HepG2 (cell line): ENCODE results near the gene TGDS. TPM values are rescaled to one million over a fixed set of nuclear protein-coding genes. Genes with fewer than 3 reads are reported as not detected.

Source experiments
- ATAC-seq: fragments of 200-7000 bp; cut with Tn5 transposase; 3 replicates; pipeline ENCODE4 v1.9.1; 2020; ENCODE audit warnings: mild to moderate bottlenecking, moderate library complexity
- BruUV-seq: library from RNA; stranded (reverse); fragments of 400-500 nt; replicated peaks from 2 replicates; lab custom pipeline; 2021; lab: Mats Ljungman, UMichigan
- CTCF ChIA-PET: fragments of 300-600 bp; formaldehyde crosslinking; extraction: SDS; loops from one replicate; lab custom pipeline; 2021; ENCODE audit warnings: low total read pairs, inconsistent platforms, low intra/inter-chr PET ratio; lab: Yijun Ruan, JAX
- POLR2A ChIA-PET: fragments of 350-600 bp; sonication (Branson Sonifier 250); formaldehyde crosslinking; loops from one replicate; lab custom pipeline; 2020; ENCODE audit warnings: antibody characterized with exemption, inconsistent platforms; lab: Yijun Ruan, JAX
- DNase-seq: peaks from one replicate; pipeline ENCODE4 v3.0.0-alpha.2; 2015; ENCODE audit warnings: low spot score
- FAIRE-seq: peaks from 3 replicates; lab custom pipeline; 2011; peaks lifted over from hg19 to GRCh38; lab: Jason Lieb, UNC
- H2AFZ ChIP-seq: one replicate; pipeline ENCODE4 v1.6.1; 2011; ENCODE audit warnings: low read length, inconsistent platforms
- H3K27ac ChIP-seq: fragments of 300-600 bp; 3 replicates; pipeline ENCODE4 v1.8.0; 2011; ENCODE audit warnings: mixed run types, mild to moderate bottlenecking, mixed read lengths, low read length, inconsistent platforms; ENCODE audit not compliant: insufficient read depth; ENCODE audit errors: extremely low read length
- H3K27me3 ChIP-seq, 2 experiments: fragments of 200-600 bp in 1 of 2; 2 replicates in 1 of 2; 3 replicates in 1 of 2; pipeline versions ENCODE4 v1.6.0 to v1.8.0; 2011; ENCODE audit warnings: low read length in 2 of 2, mild to moderate bottlenecking in 2 of 2, moderate library complexity in 2 of 2, inconsistent platforms in 1 of 2; ENCODE audit not compliant: insufficient read depth in 2 of 2, control insufficient read depth in 1 of 2
- H3K36me3 ChIP-seq, 2 experiments: fragments of 200-600 bp in 1 of 2; replicated peaks in 1 of 2; 2 replicates in 1 of 2; 3 replicates in 1 of 2; pipeline versions ENCODE4 v1.5.1 to v1.8.0; 2011; ENCODE audit warnings: low read length in 2 of 2, inconsistent platforms in 1 of 2; ENCODE audit not compliant: insufficient read depth in 2 of 2, control insufficient read depth in 1 of 2
- H3K4me1 ChIP-seq: 2 replicates; pipeline ENCODE4 v1.5.1; 2012; ENCODE audit warnings: low read length, inconsistent platforms; ENCODE audit not compliant: insufficient read depth
- H3K4me2 ChIP-seq: 2 replicates; pipeline ENCODE4 v1.6.0; 2011; ENCODE audit warnings: low read depth, low read length, inconsistent platforms
- H3K4me3 ChIP-seq, 3 experiments: fragments of 200-600 bp in 1 of 3; sonication (generic), shearing (Covaris generic) in 1 of 3; replicated peaks in 1 of 3; 2 replicates each; pipeline ENCODE4 v1.5.1; 2011 to 2016; ENCODE audit warnings: low read length in 3 of 3, inconsistent platforms in 2 of 3, low read depth in 2 of 3, mild to moderate bottlenecking in 2 of 3, control low read depth in 1 of 3, mixed read lengths in 1 of 3; ENCODE audit not compliant: insufficient read depth in 1 of 3
- H3K79me2 ChIP-seq: one replicate; pipeline ENCODE4 v1.6.1; 2011; ENCODE audit warnings: low read length, inconsistent platforms; ENCODE audit not compliant: insufficient read depth
- H3K9ac ChIP-seq: 2 replicates; pipeline ENCODE4 v1.6.0; 2011; ENCODE audit warnings: mild to moderate bottlenecking, low read depth, low read length, inconsistent platforms; ENCODE audit not compliant: insufficient read depth
- H3K9me3 ChIP-seq: 2 replicates; pipeline ENCODE4 v1.5.1; 2012; ENCODE audit warnings: mild to moderate bottlenecking, low read length
- H4K20me1 ChIP-seq: 2 replicates; pipeline ENCODE4 v1.6.0; 2011; ENCODE audit warnings: inconsistent platforms, mild to moderate bottlenecking, low read length, moderate library complexity; ENCODE audit not compliant: insufficient read depth
- CSRNP2 ChIP-seq: sonication (generic); formaldehyde crosslinking; conservative IDR thresholded peaks from 2 replicates; pipeline ENCODE4 v1.8.0; 2022; ENCODE audit warnings: low read depth, missing genetic modification reagents
- FOXA1 ChIP-seq, 2 experiments: fragments of 450-650 bp in 1 of 2; sonication (generic) in 1 of 2; formaldehyde crosslinking in 1 of 2; IDR thresholded peaks; 2 replicates each; pipeline versions ENCODE4 v1.4.0 to v1.6.1; 2016 to 2020; ENCODE audit warnings: missing genetic modification reagents in 1 of 2
- FOXK1 ChIP-seq: sonication (generic); formaldehyde crosslinking; IDR thresholded peaks from 2 replicates; pipeline ENCODE4 v1.4.0; 2020; ENCODE audit warnings: low read depth, missing genetic modification reagents, borderline replicate concordance
- GMEB2 ChIP-seq: IDR thresholded peaks from 2 replicates; pipeline ENCODE4 v1.6.1; 2016; ENCODE audit warnings: missing biosample characterization, missing genetic modification reagents, low read depth
- HNF1B ChIP-seq: sonication (generic); formaldehyde crosslinking; IDR thresholded peaks from 2 replicates; pipeline ENCODE4 v1.5.1; 2020; ENCODE audit warnings: mild to moderate bottlenecking, moderate library complexity, missing genetic modification reagents
- RFX5 ChIP-seq: IDR thresholded peaks from 2 replicates; pipeline ENCODE4 v1.6.1; 2011; ENCODE audit warnings: low read depth, low read length, improper control_type of control experiment
- SNAPC2 ChIP-seq: sonication (generic); formaldehyde crosslinking; IDR thresholded peaks from 2 replicates; pipeline ENCODE4 v1.8.1; 2022; ENCODE audit warnings: mild to moderate bottlenecking, missing genetic modification reagents
- ZNF446 ChIP-seq: sonication (generic); formaldehyde crosslinking; IDR thresholded peaks from 2 replicates; pipeline ENCODE4 v1.5.0; 2020; ENCODE audit warnings: mild to moderate bottlenecking, missing genetic modification reagents
- ZNF563 ChIP-seq: sonication (generic); formaldehyde crosslinking; IDR thresholded peaks from 2 replicates; pipeline ENCODE4 v1.8.0; 2022; ENCODE audit warnings: mild to moderate bottlenecking, moderate library complexity, missing genetic modification reagents
- ZNF646 ChIP-seq: sonication (generic); formaldehyde crosslinking; IDR thresholded peaks from 2 replicates; pipeline ENCODE4 v1.9.0; 2021; ENCODE audit warnings: mild to moderate bottlenecking, missing genetic modification reagents
- ZNF790 ChIP-seq: sonication (generic); formaldehyde crosslinking; IDR thresholded peaks from 2 replicates; pipeline ENCODE4 v1.8.0; 2022; ENCODE audit warnings: missing genetic modification reagents, mild to moderate bottlenecking, borderline replicate concordance
- ZSCAN30 ChIP-seq: sonication (generic); formaldehyde crosslinking; IDR thresholded peaks from 2 replicates; pipeline ENCODE4 v1.5.0; 2020; ENCODE audit warnings: mild to moderate bottlenecking, missing genetic modification reagents
- WGBS: methylation state at CpG from one replicate; pipeline ENCODE4 v1.1.6; 2017; ENCODE audit warnings: low lambda C conversion rate; 5-methylcytosine and 5-hydroxymethylcytosine counted together
- in situ Hi-C: cut with HindIII; loops from 2 replicates; pipeline ENCODE4 v1.10.0; 2017; ENCODE audit warnings: low pct_unique_long_range_greater_than_20kb; ENCODE audit not compliant: extremely low pct_ligation_motif_present
- intact Hi-C: fragments of 100-400 bp; cut with micrococcal nuclease; formaldehyde crosslinking; loops from one replicate; pipeline ENCODE4 v1.10.0; 2022; ENCODE audit not compliant: unreplicated experiment
- polyA plus RNA-seq, 8 experiments: library from polyadenylated mRNA; depleted of rRNA in 3 of 8; stranded (reverse) in 7 of 8; unstranded in 1 of 8; fragments of >200 nt; fragmentation: Illumina TruSeq in 4 of 8; extraction: Trizol in 4 of 8; gene quantifications; 2 replicates each; pipeline versions ENCODE4 v1.2.1 to v1.2.3, GENCODE V29; 2011 to 2016; ENCODE audit warnings: low read depth in 4 of 8, missing spikeins in 1 of 8, mixed read lengths in 1 of 8; ENCODE audit not compliant: insufficient read depth in 1 of 8
- total RNA-seq, 5 experiments: library from RNA; depleted of rRNA; stranded (reverse); fragments of >200 nt; fragmentation: Illumina TruSeq; extraction: Trizol; gene quantifications; 2 replicates each; pipeline ENCODE4 v1.2.3, GENCODE V29; 2016; ENCODE audit warnings: low read depth in 1 of 5

The TGDS gene
- total and polyA plus RNA-seq, 2 of the 13 experiments (the other 11 are each of a cell fraction or from before 2014, with no cell fraction given), result 15.5 to 17.9 TPM

GRCh38 chr13:94548821-94549231, 47.1 kb downstream of the TGDS start:
- Histone ChIP-seq H3K4me2 (peak overlapping the region; percentile 93), H3K79me2 (no peaks in the 10 kb centered on the region), H3K9ac (peak overlapping the region; percentile 72), H2AFZ (peak overlapping the region; percentile 79), H3K27me3 (no peaks in the 10 kb centered on the region), H3K4me3 (peak overlapping the region; percentile 72 to 92 (median 83)), H3K27ac (peak overlapping the region; percentile 74), H3K9me3 (0 out of 2 replicates have a peak, but pooled peaks cover 7% of the 10 kb centered on the region), H3K4me1 (peaks cover 33% of the 10 kb centered on the region), H4K20me1 (no peaks in the 10 kb centered on the region), H3K36me3 (no peaks in the 10 kb centered on the region)
- 7% methylated on average over 4 of the region's 19 CpGs for WGBS
- BruUV-seq, result TSS peak; percentile 91
- ATAC-seq (peak; percentile 86), FAIRE-seq (no peak), DNase-seq (peak; percentile 49)
- ChIA-PET CTCF (no interaction called here), POLR2A (interaction anchor here (1.1 to 2.4 kb wide), 3 partner anchors 47 to 585 kb away, joined by 3 to 22 read pairs (median 5); partner anchors contain the start of gene TGDS)
- intact Hi-C loops, result loop anchor here (1.0 to 5.0 kb wide), 2 partner anchors 47 to 112 kb away; partner anchors contain the start of gene TGDS
- in situ Hi-C loops, result no loop called here
- TF ChIP-seq CSRNP2 (CRISPR knock-in tag) (no peak), FOXK1 (CRISPR knock-in tag) (0 out of 2 replicates have a peak, but pooled peaks have one; percentile 8), SNAPC2 (CRISPR knock-in tag) (no peak), GMEB2 (CRISPR knock-in tag) (no peak), FOXA1 (IDR thresholded peaks at IDR 0.05) (no peak), FOXA1 (CRISPR knock-in tag; IDR thresholded peaks at IDR 0.05) (no peak), RFX5 (no peak), HNF1B (CRISPR knock-in tag) (no peak), ZNF646 (peak; percentile 13; the same call in 1 of the 2 replicates), ZNF790 (CRISPR knock-in tag) (peak; percentile 81; the same call in 1 of the 2 replicates), ZNF446 (0 out of 2 replicates have a peak, but pooled peaks have one; percentile 41), ZNF563 (CRISPR knock-in tag) (no peak; the same call in 1 of the 2 replicates), ZSCAN30 (no peak)
